GM12873 (cell line): ENCODE data around the gene CHST15.

Experiments used
- CTCF ChIP-seq: IDR thresholded peaks from 2 replicates; pipeline ENCODE4 v1.5.1; 2012; ENCODE audit warnings: low read depth, mild to moderate bottlenecking, moderate library complexity, low read length, control low read depth; ENCODE audit not compliant: insufficient read depth; ENCODE audit errors: missing control alignments

The CHST15 gene

GRCh38 chr10:124048371-124049290, 44.8 kb downstream of the CHST15 start:
- no peak for TF ChIP-seq CTCF

GRCh38 chr10:124047427-124048152, 45.8 kb downstream of the CHST15 start:
- no peak for TF ChIP-seq CTCF

GRCh38 chr10:124045801-124046355, 47.5 kb downstream of the CHST15 start:
- no peak for TF ChIP-seq CTCF

GRCh38 chr10:124045276-124045675, 48.1 kb downstream of the CHST15 start:
- no peak for TF ChIP-seq CTCF

- TF ChIP-seq CTCF, result no peak
Observed at GRCh38 chr10:124044143-124044862, 49.1 kb downstream of the CHST15 start.

- no peak for TF ChIP-seq CTCF
Observed at GRCh38 chr10:124043310-124044142, 49.9 kb downstream of the CHST15 start.
